GM12891 (cell line): ENCODE data around the gene RAI1.

ENCODE experiments used
- POLR2A ChIP-seq: IDR thresholded peaks from 2 replicates; pipeline ENCODE4 v1.6.1; 2011; ENCODE audit warnings: low read depth, low read length, control low read depth
- POLR2AphosphoS5 ChIP-seq: IDR thresholded peaks from 2 replicates; pipeline ENCODE4 v1.6.1; 2011; ENCODE audit warnings: low read depth, low read length, control low read depth
- SPI1 ChIP-seq: IDR thresholded peaks from 2 replicates; pipeline ENCODE4 v1.6.1; 2011; ENCODE audit warnings: low read depth, low read length, control low read depth
- TAF1 ChIP-seq: IDR thresholded peaks from 2 replicates; pipeline ENCODE4 v1.6.1; 2011; ENCODE audit warnings: low read depth, low read length, control low read depth

GRCh38 chr17:17779015-17779611, 97.9 kb downstream of the RAI1 start:
- TF ChIP-seq TAF1 = no peak
- no peak for TF ChIP-seq POLR2AphosphoS5
- no peak for TF ChIP-seq SPI1
- no peak for TF ChIP-seq POLR2A
